Activated T-helper 17 cell treated with anti-CD3 and anti-CD28 coated beads, Interleukin-2, amount 50 U/mL, for 72 hours (primary cell): ENCODE results near the gene CASZ1. TPM values are rescaled to one million over a fixed set of nuclear protein-coding genes. Genes with fewer than 3 reads are reported as not detected.

Source experiments
- ATAC-seq: fragments of 150-1000 bp; cut with Tn5 transposase; replicated peaks from 2 replicates; pipeline ENCODE4 v1.10.0; 2021; ENCODE audit warnings: mild to moderate bottlenecking, moderate library complexity
- H3K27ac Mint-ChIP-seq: one replicate; pipeline ENCODE4 v1.8.0; 2022; ENCODE audit warnings: mixed read lengths
- H3K27me3 Mint-ChIP-seq: one replicate; pipeline ENCODE4 v1.8.0; 2022; ENCODE audit warnings: mixed read lengths
- H3K36me3 Mint-ChIP-seq: one replicate; pipeline ENCODE4 v1.8.0; 2022; ENCODE audit warnings: low read depth, mild to moderate bottlenecking, mixed read lengths
- H3K4me1 Mint-ChIP-seq: one replicate; pipeline ENCODE4 v1.8.0; 2022; ENCODE audit warnings: mixed read lengths
- H3K4me3 Mint-ChIP-seq: one replicate; pipeline ENCODE4 v1.8.0; 2022; ENCODE audit warnings: mild to moderate bottlenecking, mixed read lengths
- H3K9me3 Mint-ChIP-seq: one replicate; pipeline ENCODE4 v1.8.0; 2022; ENCODE audit warnings: mixed read lengths
- total RNA-seq, 2 donors: library from RNA; stranded (reverse); gene quantifications; one replicate each; pipeline ENCODE4 v1.2.3, GENCODE V29; 2022

CASZ1 gene
- total RNA-seq, 2 donors from 2014 or later: 2.6 to 4.3 TPM

GRCh38 chr1:10762875-10763274, 33.6 kb downstream of the CASZ1 start:
- H3K27me3 Mint-ChIP-seq: no peaks in the 10 kb centered on the region
- H3K4me3 Mint-ChIP-seq: no peak overlapping the region
- H3K36me3 Mint-ChIP-seq: no peaks in the 10 kb centered on the region
- no peaks in the 10 kb centered on the region for H3K9me3 Mint-ChIP-seq
- H3K4me1 Mint-ChIP-seq: no peaks in the 10 kb centered on the region
- ATAC-seq: no peak
- no peak overlapping the region for H3K27ac Mint-ChIP-seq

- Mint-ChIP-seq H3K9me3 (no peaks in the 10 kb centered on the region), H3K4me3 (no peak overlapping the region), H3K27me3 (no peaks in the 10 kb centered on the region), H3K27ac (no peak overlapping the region), H3K4me1 (no peaks in the 10 kb centered on the region), H3K36me3 (no peaks in the 10 kb centered on the region)
- ATAC-seq: no peak
Observed at GRCh38 chr1:10762153-10762523, 34.3 kb downstream of the CASZ1 start.

- H3K4me1 Mint-ChIP-seq: no peaks in the 10 kb centered on the region
- H3K36me3 Mint-ChIP-seq: no peaks in the 10 kb centered on the region
- no peak for ATAC-seq
- no peak overlapping the region for H3K27ac Mint-ChIP-seq
- no peaks in the 10 kb centered on the region for H3K9me3 Mint-ChIP-seq
- H3K27me3 Mint-ChIP-seq: no peaks in the 10 kb centered on the region
- H3K4me3 Mint-ChIP-seq: no peak overlapping the region
Observed at GRCh38 chr1:10761503-10762152, 34.8 kb downstream of the CASZ1 start.

GRCh38 chr1:10760566-10761502, 35.6 kb downstream of the CASZ1 start:
- Mint-ChIP-seq H3K4me3 (no peak overlapping the region), H3K4me1 (no peaks in the 10 kb centered on the region), H3K9me3 (no peaks in the 10 kb centered on the region), H3K27me3 (no peaks in the 10 kb centered on the region), H3K36me3 (no peaks in the 10 kb centered on the region), H3K27ac (no peak overlapping the region)
- no peak for ATAC-seq

GRCh38 chr1:10759413-10760200, 36.8 kb downstream of the CASZ1 start:
- Mint-ChIP-seq H3K36me3 (no peaks in the 10 kb centered on the region), H3K4me1 (no peaks in the 10 kb centered on the region), H3K9me3 (no peaks in the 10 kb centered on the region), H3K4me3 (no peak overlapping the region), H3K27me3 (no peaks in the 10 kb centered on the region), H3K27ac (no peak overlapping the region)
- ATAC-seq: no peak

GRCh38 chr1:10756842-10757241, 39.6 kb downstream of the CASZ1 start:
- H3K27me3 Mint-ChIP-seq: no peaks in the 10 kb centered on the region
- no peak overlapping the region for H3K27ac Mint-ChIP-seq
- H3K4me3 Mint-ChIP-seq: no peak overlapping the region
- H3K4me1 Mint-ChIP-seq: no peaks in the 10 kb centered on the region
- no peaks in the 10 kb centered on the region for H3K9me3 Mint-ChIP-seq
- no peak for ATAC-seq
- no peaks in the 10 kb centered on the region for H3K36me3 Mint-ChIP-seq

GRCh38 chr1:10755970-10756521, 40.4 kb downstream of the CASZ1 start:
- Mint-ChIP-seq H3K9me3 (no peaks in the 10 kb centered on the region), H3K27ac (no peak overlapping the region), H3K4me1 (no peaks in the 10 kb centered on the region), H3K27me3 (no peaks in the 10 kb centered on the region), H3K36me3 (no peaks in the 10 kb centered on the region), H3K4me3 (no peak overlapping the region)
- peak; percentile 84 for ATAC-seq

- Mint-ChIP-seq H3K27ac (no peak overlapping the region), H3K27me3 (no peaks in the 10 kb centered on the region), H3K9me3 (no peaks in the 10 kb centered on the region), H3K4me3 (no peak overlapping the region), H3K36me3 (no peaks in the 10 kb centered on the region), H3K4me1 (no peaks in the 10 kb centered on the region)
- ATAC-seq: no peak
Observed at GRCh38 chr1:10754568-10755329, 41.7 kb downstream of the CASZ1 start.

- no peak for ATAC-seq
- no peaks in the 10 kb centered on the region for H3K4me1 Mint-ChIP-seq
Observed at GRCh38 chr1:10753299-10753698, 43.1 kb downstream of the CASZ1 start.

GRCh38 chr1:10751561-10752085, 44.8 kb downstream of the CASZ1 start:
- H3K27me3 Mint-ChIP-seq: no peaks in the 10 kb centered on the region
- H3K4me3 Mint-ChIP-seq: no peak overlapping the region
- H3K27ac Mint-ChIP-seq: no peak overlapping the region
- no peak for ATAC-seq
- no peaks in the 10 kb centered on the region for H3K9me3 Mint-ChIP-seq
- no peaks in the 10 kb centered on the region for H3K36me3 Mint-ChIP-seq
- H3K4me1 Mint-ChIP-seq: no peaks in the 10 kb centered on the region

More at GRCh38 chr1:10753299-10753698, 43.1 kb downstream of the CASZ1 start:
- Mint-ChIP-seq H3K4me3 (no peak overlapping the region), H3K27ac (no peak overlapping the region), H3K27me3 (no peaks in the 10 kb centered on the region), H3K9me3 (no peaks in the 10 kb centered on the region), H3K36me3 (no peaks in the 10 kb centered on the region)

GRCh38 chr1:10751160-10751559, 45.3 kb downstream of the CASZ1 start:
- no peak for ATAC-seq
- Mint-ChIP-seq H3K4me1 (no peaks in the 10 kb centered on the region), H3K36me3 (no peaks in the 10 kb centered on the region), H3K9me3 (no peaks in the 10 kb centered on the region), H3K27ac (no peak overlapping the region), H3K27me3 (no peaks in the 10 kb centered on the region), H3K4me3 (no peak overlapping the region)

- H3K4me3 Mint-ChIP-seq: no peak overlapping the region
- no peak for ATAC-seq
- H3K4me1 Mint-ChIP-seq: no peaks in the 10 kb centered on the region
- no peaks in the 10 kb centered on the region for H3K27me3 Mint-ChIP-seq
- H3K9me3 Mint-ChIP-seq: no peaks in the 10 kb centered on the region
- H3K27ac Mint-ChIP-seq: no peak overlapping the region
- no peaks in the 10 kb centered on the region for H3K36me3 Mint-ChIP-seq
Observed at GRCh38 chr1:10745886-10746455, 50.5 kb downstream of the CASZ1 start.

GRCh38 chr1:10745383-10745782, 51.1 kb downstream of the CASZ1 start:
- ATAC-seq: no peak
- Mint-ChIP-seq H3K9me3 (no peaks in the 10 kb centered on the region), H3K27me3 (peaks cover under 1% of the 10 kb centered on the region), H3K4me3 (no peak overlapping the region), H3K4me1 (peaks cover 2% of the 10 kb centered on the region), H3K27ac (no peak overlapping the region), H3K36me3 (no peaks in the 10 kb centered on the region)
